ENCODE measurements around the gene LHFPL2. TPM values are rescaled to one million over a fixed set of nuclear protein-coding genes. Genes with fewer than 3 reads are reported as not detected.

LHFPL2 gene
- total RNA-seq, 2 experiments from 2014 or later: 0.20 TPM; not detected in 1

DNA sequence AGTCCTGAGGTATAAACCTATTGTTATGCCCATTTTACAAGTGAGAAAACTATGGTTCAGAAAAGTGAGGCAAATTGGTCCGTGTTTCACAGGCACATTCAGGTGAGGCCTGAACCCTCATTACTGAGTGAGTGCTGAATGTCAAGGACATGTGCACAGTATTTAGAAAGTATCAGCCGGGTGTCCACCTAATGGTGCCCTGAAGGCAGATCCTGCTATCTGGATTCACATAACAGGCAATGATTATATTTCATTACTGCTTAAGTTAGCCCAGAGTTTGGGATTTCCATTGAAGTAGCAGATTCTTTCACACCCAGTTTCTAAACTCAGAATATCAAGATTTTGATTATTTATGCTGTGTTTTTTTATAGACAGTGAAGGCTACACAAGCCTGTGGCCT lies 142.7 kb downstream of the LHFPL2 start:
- CTCF ChIA-PET: interaction anchor here (1.1 kb wide), 1 partner anchor 16 kb away, joined by 3 read pairs; no protein-coding TSS in a partner anchor
- H3K27me3 Mint-ChIP-seq: peaks cover 45% of the 10 kb centered on the region
- intact Hi-C loops (cut with micrococcal nuclease): no loop called here
- ATAC-seq (no peak), DNase-seq (no peak)
- POLR2A ChIA-PET: no interaction called here
- no peaks in the 10 kb centered on the region for H3K36me3 Mint-ChIP-seq (ENCODE audit: low read depth)
- TF ChIP-seq, protein P1, sequence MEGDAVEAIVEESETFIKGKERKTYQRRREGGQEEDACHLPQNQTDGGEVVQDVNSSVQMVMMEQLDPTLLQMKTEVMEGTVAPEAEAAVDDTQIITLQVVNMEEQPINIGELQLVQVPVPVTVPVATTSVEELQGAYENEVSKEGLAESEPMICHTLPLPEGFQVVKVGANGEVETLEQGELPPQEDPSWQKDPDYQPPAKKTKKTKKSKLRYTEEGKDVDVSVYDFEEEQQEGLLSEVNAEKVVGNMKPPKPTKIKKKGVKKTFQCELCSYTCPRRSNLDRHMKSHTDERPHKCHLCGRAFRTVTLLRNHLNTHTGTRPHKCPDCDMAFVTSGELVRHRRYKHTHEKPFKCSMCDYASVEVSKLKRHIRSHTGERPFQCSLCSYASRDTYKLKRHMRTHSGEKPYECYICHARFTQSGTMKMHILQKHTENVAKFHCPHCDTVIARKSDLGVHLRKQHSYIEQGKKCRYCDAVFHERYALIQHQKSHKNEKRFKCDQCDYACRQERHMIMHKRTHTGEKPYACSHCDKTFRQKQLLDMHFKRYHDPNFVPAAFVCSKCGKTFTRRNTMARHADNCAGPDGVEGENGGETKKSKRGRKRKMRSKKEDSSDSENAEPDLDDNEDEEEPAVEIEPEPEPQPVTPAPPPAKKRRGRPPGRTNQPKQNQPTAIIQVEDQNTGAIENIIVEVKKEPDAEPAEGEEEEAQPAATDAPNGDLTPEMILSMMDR (IDR thresholded peaks at IDR 0.05): no peak
- H3K4me3 Mint-ChIP-seq: no peak overlapping the region
- H3K9me3 Mint-ChIP-seq: no peaks in the 10 kb centered on the region
- no peak overlapping the region for H3K27ac Mint-ChIP-seq
- peaks cover 10% of the 10 kb centered on the region for H3K4me1 Mint-ChIP-seq (ENCODE audit: low read depth)

DNA sequence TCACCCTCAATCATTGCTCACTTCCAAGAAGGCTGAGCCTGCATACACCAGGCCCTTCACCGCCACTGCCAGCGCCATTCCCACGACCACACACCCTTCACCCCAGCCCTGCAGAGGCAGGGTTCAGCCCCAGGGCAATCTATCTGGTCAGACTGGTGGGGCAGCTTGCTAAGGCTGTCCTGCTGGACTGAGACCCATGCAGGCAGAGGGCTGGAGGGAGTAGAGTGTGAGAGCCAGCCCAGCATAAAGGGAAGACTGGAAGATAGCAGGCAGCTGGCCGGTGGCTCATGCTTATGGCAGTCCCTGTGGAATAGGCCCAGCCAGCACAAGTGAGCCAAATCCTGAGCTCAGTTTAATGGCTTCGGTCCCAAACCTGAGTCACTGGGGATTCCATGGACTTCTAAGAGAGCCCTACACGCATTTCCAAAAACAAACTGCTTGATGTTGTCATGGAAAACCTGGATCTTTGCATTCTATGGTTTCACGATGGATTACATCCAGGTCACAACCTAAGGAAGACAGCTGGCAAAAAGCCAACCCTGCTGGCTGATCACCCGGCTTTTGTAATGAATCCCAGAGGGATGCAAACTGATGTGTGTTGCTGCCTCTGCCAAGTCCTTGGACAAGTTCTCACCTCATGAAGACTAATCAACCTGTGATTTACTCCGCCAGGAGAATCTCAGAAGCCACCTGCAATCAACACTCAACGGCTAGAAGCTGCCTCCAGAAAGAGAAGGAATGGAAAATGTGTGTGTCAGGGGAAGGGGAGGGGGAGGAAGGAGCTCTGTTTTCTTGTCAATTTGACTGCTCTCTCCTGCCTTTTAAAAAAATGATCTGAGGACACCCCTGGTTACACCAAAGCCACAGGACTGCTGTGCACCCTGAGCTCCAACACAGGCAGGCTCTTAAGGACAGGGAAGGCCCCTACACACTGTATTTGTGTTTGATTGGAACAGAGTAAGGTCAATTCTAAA lies 143.6 kb downstream of the LHFPL2 start:
- ATAC-seq (no peak), DNase-seq (no peak)
- Mint-ChIP-seq H3K27ac (no peak overlapping the region), H3K9me3 (no peaks in the 10 kb centered on the region), H3K4me3 (no peak overlapping the region), H3K27me3 (peaks cover 48% of the 10 kb centered on the region), H3K36me3 (ENCODE audit: low read depth) (no peaks in the 10 kb centered on the region), H3K4me1 (ENCODE audit: low read depth) (peaks cover 9% of the 10 kb centered on the region)
- ChIA-PET POLR2A (interaction anchor here (0.6 kb wide), 1 partner anchor 20 kb away, joined by 3 read pairs; no protein-coding TSS in a partner anchor), CTCF (interaction anchor here (1.1 kb wide), 1 partner anchor 15 kb away, joined by 3 read pairs; no protein-coding TSS in a partner anchor)
- TF ChIP-seq, protein P1 (IDR thresholded peaks at IDR 0.05): no peak
- intact Hi-C loops (cut with micrococcal nuclease): no loop called here

DNA sequence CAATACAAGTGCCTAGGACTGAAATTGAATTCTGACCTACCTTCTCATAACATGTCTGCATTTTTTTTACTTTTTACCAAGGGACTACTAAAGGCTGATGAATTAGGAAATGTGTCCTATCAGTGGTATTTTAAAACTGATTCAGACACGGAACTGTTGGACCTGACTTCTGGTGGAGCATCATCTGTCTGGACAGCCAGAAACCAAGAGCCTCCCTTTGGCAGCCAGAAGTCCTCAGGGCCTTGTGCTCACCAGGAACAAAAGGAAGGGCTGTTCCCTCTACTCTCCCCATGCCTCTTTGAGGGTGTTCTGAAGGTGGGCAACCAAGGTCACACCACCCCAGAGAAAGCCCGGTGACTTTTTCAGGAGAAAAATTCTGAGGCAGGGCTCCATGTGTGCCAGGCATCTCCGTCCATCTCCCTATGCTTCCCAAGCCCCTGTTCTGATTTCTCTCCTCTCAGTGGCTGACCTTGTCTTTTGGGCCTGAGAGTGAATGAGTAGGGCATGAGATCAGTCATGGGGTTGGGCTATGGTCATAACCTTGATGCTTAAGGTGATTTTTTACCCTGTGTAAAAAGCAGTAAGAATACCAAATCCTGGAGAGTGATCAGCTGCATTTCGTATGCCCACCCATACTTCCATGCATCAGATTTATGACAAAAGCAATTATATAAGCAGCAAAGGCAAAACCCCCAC lies 144.5 kb downstream of the LHFPL2 start:
- Mint-ChIP-seq H3K4me1 (ENCODE audit: low read depth) (peaks cover 3% of the 10 kb centered on the region), H3K27ac (no peak overlapping the region), H3K36me3 (ENCODE audit: low read depth) (no peaks in the 10 kb centered on the region), H3K9me3 (no peaks in the 10 kb centered on the region), H3K27me3 (peaks cover 49% of the 10 kb centered on the region), H3K4me3 (no peak overlapping the region)
- CTCF ChIA-PET: no interaction called here
- no peak for DNase-seq
- POLR2A ChIA-PET: interaction anchor here (0.6 kb wide), 1 partner anchor 19 kb away, joined by 3 read pairs; no protein-coding TSS in a partner anchor
- intact Hi-C loops (cut with micrococcal nuclease): no loop called here
- TF ChIP-seq, protein P1 (IDR thresholded peaks at IDR 0.05): no peak
- ATAC-seq: no peak

DNA sequence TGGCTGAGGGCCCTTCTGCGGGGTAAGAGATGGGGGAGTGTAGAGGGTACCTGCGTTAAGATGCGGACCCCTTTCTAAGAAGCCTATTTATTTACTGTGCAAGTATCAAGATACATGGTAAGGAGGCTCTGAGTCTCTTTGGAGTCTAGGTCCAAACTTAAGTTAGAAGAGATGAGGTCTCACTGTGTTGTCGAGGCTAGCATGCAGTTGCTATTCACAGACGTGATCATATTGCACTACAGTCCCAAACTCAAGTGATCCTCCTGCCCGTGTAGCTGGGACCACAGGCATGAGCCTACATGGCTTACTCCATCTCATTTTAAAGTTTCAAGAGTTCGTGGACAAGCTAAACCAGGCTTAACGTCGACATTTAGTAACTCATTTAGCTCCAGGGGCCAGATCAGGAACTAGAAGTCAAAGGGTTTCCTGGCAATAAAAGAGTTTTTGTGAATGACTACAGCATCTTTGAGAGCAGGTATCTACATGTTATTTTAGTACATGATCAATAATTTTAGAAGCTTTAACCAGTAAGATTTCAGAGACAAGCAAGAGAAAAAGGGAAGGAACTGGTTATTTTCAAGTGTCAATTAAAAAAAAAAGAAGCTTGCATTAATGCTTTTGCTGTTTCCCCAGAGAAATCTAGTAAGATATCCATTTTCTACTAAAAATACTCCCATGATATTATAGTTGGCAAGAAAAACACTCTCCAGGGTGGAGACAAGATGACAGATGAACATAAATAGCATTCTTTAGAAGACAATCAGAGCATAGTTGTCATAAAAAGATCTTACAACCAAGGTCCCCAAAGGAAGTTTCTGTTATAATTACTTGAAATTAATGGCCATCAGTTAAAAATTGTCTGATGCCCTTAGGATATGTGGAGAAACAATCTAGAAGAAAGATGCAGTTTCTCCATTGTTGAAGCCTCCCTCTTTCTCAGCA lies 146.9 kb downstream of the LHFPL2 start:
- ATAC-seq (no peak), DNase-seq (no peak)
- H3K9me3 Mint-ChIP-seq: no peaks in the 10 kb centered on the region
- H3K4me3 Mint-ChIP-seq: no peak overlapping the region
- no peaks in the 10 kb centered on the region for H3K4me1 Mint-ChIP-seq (ENCODE audit: low read depth)
- CTCF ChIA-PET: interaction anchor here (0.8 to 1.0 kb wide), 2 partner anchors 26 to 32 kb away, joined by 3 read pairs; no protein-coding TSS in a partner anchor
- TF ChIP-seq, protein P1 (IDR thresholded peaks at IDR 0.05): no peak
- peaks cover 43% of the 10 kb centered on the region for H3K27me3 Mint-ChIP-seq
- POLR2A ChIA-PET: no interaction called here
- intact Hi-C loops (cut with micrococcal nuclease): no loop called here
- H3K27ac Mint-ChIP-seq: no peak overlapping the region
- H3K36me3 Mint-ChIP-seq (ENCODE audit: low read depth): no peaks in the 10 kb centered on the region

Data from activated CD8-positive, alpha-beta T cell treated with anti-CD3 and anti-CD28 coated beads for 36 hours (primary cell).